Suprapubic skin (tissue), 4 donors: ENCODE results near the gene PAIP2. TPM values are rescaled to one million over a fixed set of nuclear protein-coding genes. Genes with fewer than 3 reads are reported as not detected.

Experiments used
- DNase-seq, 2 donors: peaks; one replicate each; pipeline ENCODE4 v3.0.0-alpha.2; 2019; ENCODE audit warnings: low spot score in 2 of 2
- H3K27ac ChIP-seq: fragments of 200-600 bp; sonication (generic); one replicate; pipeline ENCODE4 v1.5.1; 2019
- H3K27me3 ChIP-seq: fragments of 200-600 bp; sonication (generic); one replicate; pipeline ENCODE4 v1.5.1; 2019
- H3K36me3 ChIP-seq: fragments of 200-600 bp; sonication (generic); one replicate; pipeline ENCODE4 v1.5.1; 2019
- H3K4me1 ChIP-seq: fragments of 200-600 bp; sonication (generic); one replicate; pipeline ENCODE4 v1.5.1; 2019
- H3K4me3 ChIP-seq: fragments of 200-600 bp; sonication (generic); one replicate; pipeline ENCODE4 v1.5.1; 2019; ENCODE audit warnings: mild to moderate bottlenecking
- H3K9me3 ChIP-seq: fragments of 200-600 bp; sonication (generic); one replicate; pipeline ENCODE4 v1.5.1; 2019
- EP300 ChIP-seq: sonication (generic); formaldehyde crosslinking; IDR thresholded peaks from one replicate; pipeline ENCODE4 v1.6.1; 2017; ENCODE audit warnings: antibody characterized with exemption
- POLR2A ChIP-seq, 2 donors: fragments of 450-650 bp; IDR thresholded peaks; one replicate each; pipeline ENCODE4 v1.6.1; 2017; ENCODE audit warnings: antibody characterized with exemption in 2 of 2, mild to moderate bottlenecking in 2 of 2, moderate library complexity in 2 of 2
- POLR2AphosphoS5 ChIP-seq, 3 donors: sonication (generic); formaldehyde crosslinking; IDR thresholded peaks; one replicate each; pipeline ENCODE4 v1.6.1; 2017; ENCODE audit warnings: antibody characterized with exemption in 3 of 3
- WGBS: methylation state at CpG from one replicate; pipeline ENCODE4 v1.1.5; 2018; 5-methylcytosine and 5-hydroxymethylcytosine counted together
- total RNA-seq, 4 donors: library from RNA; depleted of rRNA; stranded (reverse); fragments of >200 nt; gene quantifications; one replicate each; pipeline ENCODE4 v1.1.0, GENCODE V29; 2016
- TF ChIP-seq, protein P1 (sequence below), 2 donors: fragments of 200-600 bp in 1 of 2; fragments of 450-650 bp in 1 of 2; sonication (generic) in 1 of 2; IDR thresholded peaks; one replicate each; pipeline ENCODE4 v1.5.1; 2016 to 2019; ENCODE audit warnings: antibody characterized with exemption in 2 of 2, mild to moderate bottlenecking in 1 of 2, moderate library complexity in 1 of 2

Gene PAIP2
- total RNA-seq, 4 donors from 2014 or later: 50.3 to 71.0 (median 53.5) TPM

- no peaks in the 10 kb centered on the region for H3K9me3 ChIP-seq
- 34% methylated on average over 16 of the region's 16 CpGs for WGBS
- DNase-seq: no peak
- H3K4me3 ChIP-seq: peak overlapping the region; percentile 94
- H3K27ac ChIP-seq: peak overlapping the region; percentile 100
- no peaks in the 10 kb centered on the region for H3K36me3 ChIP-seq
- TF ChIP-seq EP300: no peak
- TF ChIP-seq POLR2AphosphoS5 (IDR thresholded peaks at IDR 0.05): no peak
- TF ChIP-seq POLR2A (IDR thresholded peaks at IDR 0.05): no peak
- TF ChIP-seq, protein P1, sequence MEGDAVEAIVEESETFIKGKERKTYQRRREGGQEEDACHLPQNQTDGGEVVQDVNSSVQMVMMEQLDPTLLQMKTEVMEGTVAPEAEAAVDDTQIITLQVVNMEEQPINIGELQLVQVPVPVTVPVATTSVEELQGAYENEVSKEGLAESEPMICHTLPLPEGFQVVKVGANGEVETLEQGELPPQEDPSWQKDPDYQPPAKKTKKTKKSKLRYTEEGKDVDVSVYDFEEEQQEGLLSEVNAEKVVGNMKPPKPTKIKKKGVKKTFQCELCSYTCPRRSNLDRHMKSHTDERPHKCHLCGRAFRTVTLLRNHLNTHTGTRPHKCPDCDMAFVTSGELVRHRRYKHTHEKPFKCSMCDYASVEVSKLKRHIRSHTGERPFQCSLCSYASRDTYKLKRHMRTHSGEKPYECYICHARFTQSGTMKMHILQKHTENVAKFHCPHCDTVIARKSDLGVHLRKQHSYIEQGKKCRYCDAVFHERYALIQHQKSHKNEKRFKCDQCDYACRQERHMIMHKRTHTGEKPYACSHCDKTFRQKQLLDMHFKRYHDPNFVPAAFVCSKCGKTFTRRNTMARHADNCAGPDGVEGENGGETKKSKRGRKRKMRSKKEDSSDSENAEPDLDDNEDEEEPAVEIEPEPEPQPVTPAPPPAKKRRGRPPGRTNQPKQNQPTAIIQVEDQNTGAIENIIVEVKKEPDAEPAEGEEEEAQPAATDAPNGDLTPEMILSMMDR (IDR thresholded peaks at IDR 0.05): no peak
- peaks cover 62% of the 10 kb centered on the region for H3K4me1 ChIP-seq
- no peaks in the 10 kb centered on the region for H3K27me3 ChIP-seq
These were observed 46.2 kb upstream of the PAIP2 start for GRCh38 chr5:139295346-139296057.

DNA sequence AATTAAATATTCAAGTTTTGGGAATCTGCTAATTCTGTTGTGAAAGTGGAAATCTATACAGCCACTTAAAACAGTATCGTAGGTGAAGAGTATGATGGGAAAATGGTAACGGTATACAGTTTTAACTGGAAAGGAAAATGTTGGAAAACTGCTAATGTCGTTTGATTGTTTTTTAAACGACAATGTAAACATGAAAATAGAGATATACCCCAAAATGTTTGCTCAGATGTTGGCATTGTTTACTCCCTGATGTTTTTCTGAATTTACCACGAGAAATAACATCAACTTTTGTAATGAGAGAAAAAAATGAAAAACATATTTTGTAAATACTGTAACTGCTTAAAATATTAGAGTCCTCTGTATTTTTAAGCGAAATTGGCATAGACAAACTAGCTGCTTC lies 45.5 kb upstream of the PAIP2 start:
- WGBS: 63% methylated on average over 6 of the region's 6 CpGs
- H3K27ac ChIP-seq: no peak overlapping the region
- H3K36me3 ChIP-seq: no peaks in the 10 kb centered on the region
- no peaks in the 10 kb centered on the region for H3K9me3 ChIP-seq
- H3K4me3 ChIP-seq: peak overlapping the region; percentile 94
- peaks cover 69% of the 10 kb centered on the region for H3K4me1 ChIP-seq
- H3K27me3 ChIP-seq: no peaks in the 10 kb centered on the region
- no peak for DNase-seq
- no peak for TF ChIP-seq EP300
- no peak for TF ChIP-seq POLR2A (IDR thresholded peaks at IDR 0.05)
- TF ChIP-seq, protein P1 (IDR thresholded peaks at IDR 0.05): no peak
- TF ChIP-seq POLR2AphosphoS5 (IDR thresholded peaks at IDR 0.05): no peak

DNA sequence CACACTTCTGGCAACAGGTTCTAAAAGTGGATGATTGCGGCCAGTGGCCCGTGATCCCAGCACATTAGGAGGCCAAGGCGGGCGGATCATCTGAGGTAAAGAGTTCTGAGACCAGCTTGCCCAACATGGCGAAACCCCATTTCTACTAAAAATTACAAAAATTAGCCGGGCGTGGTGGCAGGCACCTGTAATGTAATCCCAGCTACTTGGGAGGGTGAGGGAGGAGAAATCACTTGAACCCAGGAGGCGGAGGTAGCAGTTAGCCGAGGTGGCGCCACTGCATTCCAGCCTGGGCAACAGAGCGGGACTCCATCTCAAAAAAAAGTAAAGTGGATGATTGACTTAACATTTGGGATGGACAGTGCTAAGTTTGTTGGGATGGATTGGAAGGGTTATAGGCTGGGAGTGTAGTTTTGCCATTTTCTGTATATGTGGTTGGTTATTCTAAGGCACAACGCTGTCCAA lies 44.8 kb upstream of the PAIP2 start:
- WGBS: 82% methylated on average over 12 of the region's 12 CpGs
- H3K4me3 ChIP-seq: no peak overlapping the region

DNA sequence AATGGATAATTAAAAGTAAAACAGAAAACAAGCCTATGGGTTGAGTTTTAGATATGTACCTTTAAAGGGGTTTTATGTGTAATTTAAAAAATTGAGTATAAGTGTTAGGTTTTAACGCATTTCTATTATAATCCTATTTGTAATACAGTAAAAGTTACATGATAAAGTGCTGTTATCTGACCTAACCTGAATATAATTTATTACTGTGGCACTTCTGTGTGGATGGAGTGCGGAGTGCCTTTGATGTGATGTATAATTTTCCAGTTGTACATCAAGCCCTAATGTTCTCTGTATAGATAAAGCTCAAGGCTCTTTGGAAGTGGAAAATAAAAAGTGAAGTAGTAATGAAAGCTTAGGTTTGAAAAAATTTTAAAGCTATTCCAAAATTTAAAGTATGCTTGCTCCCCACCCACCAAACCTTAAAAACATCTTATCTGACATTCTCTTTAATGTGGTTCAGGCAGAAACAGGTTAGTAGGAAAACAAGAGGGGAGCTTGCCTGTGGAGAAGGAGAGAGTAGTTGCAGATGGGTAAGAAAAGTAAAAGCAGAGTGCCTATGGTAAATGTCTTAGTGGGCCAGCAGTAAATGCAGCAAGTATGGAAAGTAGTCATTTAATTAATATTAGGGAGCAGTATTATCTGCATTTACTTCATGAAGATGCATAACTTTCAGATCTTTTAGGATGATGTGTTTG lies 44.1 kb upstream of the PAIP2 start:
- 70% methylated on average over 2 of the region's 2 CpGs for WGBS
- H3K27ac ChIP-seq: no peak overlapping the region
- H3K4me3 ChIP-seq: no peak overlapping the region
- TF ChIP-seq POLR2A (IDR thresholded peaks at IDR 0.05): no peak
- TF ChIP-seq EP300: no peak
- no peak for TF ChIP-seq POLR2AphosphoS5 (IDR thresholded peaks at IDR 0.05)
- TF ChIP-seq, protein P1 (IDR thresholded peaks at IDR 0.05): no peak
- H3K36me3 ChIP-seq: no peaks in the 10 kb centered on the region
- H3K9me3 ChIP-seq: no peaks in the 10 kb centered on the region
- H3K4me1 ChIP-seq: peaks cover 82% of the 10 kb centered on the region
- H3K27me3 ChIP-seq: no peaks in the 10 kb centered on the region
- no peak for DNase-seq

More for the DNA sequence above, 44.8 kb upstream of the PAIP2 start:
- no peaks in the 10 kb centered on the region for H3K27me3 ChIP-seq
- H3K4me1 ChIP-seq: peaks cover 75% of the 10 kb centered on the region
- H3K9me3 ChIP-seq: no peaks in the 10 kb centered on the region
- no peaks in the 10 kb centered on the region for H3K36me3 ChIP-seq
- no peak overlapping the region for H3K27ac ChIP-seq
- TF ChIP-seq POLR2A (IDR thresholded peaks at IDR 0.05) (no peak), POLR2AphosphoS5 (IDR thresholded peaks at IDR 0.05) (no peak), EP300 (no peak)
- TF ChIP-seq, protein P1 (IDR thresholded peaks at IDR 0.05): no peak
- DNase-seq: no peak

DNA sequence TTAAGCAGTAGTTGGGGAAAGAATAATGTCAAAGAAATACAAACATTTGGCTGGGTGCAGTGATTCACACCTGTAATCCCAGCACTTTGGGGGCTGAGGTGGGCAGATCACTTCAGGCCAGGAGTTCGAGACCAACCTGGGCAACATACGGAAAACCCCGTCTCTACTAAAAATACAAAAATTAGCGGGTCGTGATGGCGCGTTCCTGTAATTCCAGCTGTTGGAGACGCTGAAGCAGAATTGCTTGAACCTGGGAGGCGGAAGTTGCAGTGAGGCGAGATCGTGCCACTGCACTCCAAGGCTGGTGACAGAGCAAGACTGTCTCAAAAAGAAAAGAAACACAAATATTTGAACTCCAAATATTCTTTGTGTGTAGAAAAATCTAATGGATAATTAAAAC lies 43.4 kb upstream of the PAIP2 start:
- H3K9me3 ChIP-seq: no peaks in the 10 kb centered on the region
- TF ChIP-seq POLR2AphosphoS5 (IDR thresholded peaks at IDR 0.05): no peak
- TF ChIP-seq POLR2A (IDR thresholded peaks at IDR 0.05): no peak
- no peak for TF ChIP-seq EP300
- TF ChIP-seq, protein P1 (IDR thresholded peaks at IDR 0.05): no peak
- H3K36me3 ChIP-seq: no peaks in the 10 kb centered on the region
- H3K27ac ChIP-seq: no peak overlapping the region
- 68% methylated on average over 11 of the region's 11 CpGs for WGBS
- no peak overlapping the region for H3K4me3 ChIP-seq
- no peak for DNase-seq
- H3K4me1 ChIP-seq: peaks cover 81% of the 10 kb centered on the region
- H3K27me3 ChIP-seq: no peaks in the 10 kb centered on the region
